Measurements from ENCODE around the gene IGSF21.
"Not testable (repeated sequence)": the region's sequence is repeated elsewhere in the genome, so short reads cannot be mapped to it uniquely, and the experiment has no call there.

IGSF21 gene

GRCh38 chr1:18404460-18404859, 296.9 kb downstream of the IGSF21 start:
- DNase-seq: no peak
- no peak for ATAC-seq

DNA sequence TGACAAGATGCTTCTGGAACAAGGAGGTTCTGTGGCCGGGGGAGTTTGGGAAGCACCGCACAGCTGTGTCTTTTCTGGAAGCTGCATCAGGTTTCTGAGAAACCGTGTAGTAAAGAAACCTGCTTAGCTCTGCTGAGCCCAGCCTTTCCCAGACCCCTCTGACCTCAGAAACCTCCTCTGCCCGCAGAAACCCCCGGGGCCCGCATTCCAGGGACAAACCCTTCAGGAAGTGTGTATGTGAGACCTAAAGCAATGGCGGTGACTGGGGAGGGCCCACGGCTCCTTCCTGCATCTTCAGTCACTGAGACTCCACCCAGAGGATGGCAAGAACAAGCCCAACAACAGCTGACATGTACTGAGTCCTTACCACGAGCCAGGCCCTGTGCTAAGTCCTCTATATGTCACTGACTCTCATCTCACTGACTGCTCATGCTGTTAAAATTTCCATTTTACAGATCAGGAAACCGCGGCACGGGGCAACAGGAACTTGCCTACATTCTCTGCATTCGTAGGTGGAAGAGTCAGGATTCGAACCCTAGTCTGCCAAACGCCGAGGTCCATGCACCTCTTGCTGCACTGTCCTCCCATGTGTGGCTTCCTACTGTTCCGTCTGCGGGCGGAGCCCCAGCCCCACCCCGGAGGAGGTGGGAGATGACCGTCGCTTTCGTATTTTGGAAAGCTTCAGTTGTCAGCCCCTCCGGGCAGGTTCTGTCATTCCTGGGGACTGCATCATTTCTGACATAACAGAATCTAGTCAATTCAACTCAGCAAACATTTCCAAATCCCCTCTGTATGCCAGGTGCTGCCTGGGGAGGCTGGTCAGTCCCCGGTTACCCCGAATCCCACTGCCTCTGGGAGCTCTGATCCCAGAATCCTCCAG, 299.8 kb downstream of the IGSF21 start:
- ATAC-seq (no peak), DNase-seq (no peak)

DNA sequence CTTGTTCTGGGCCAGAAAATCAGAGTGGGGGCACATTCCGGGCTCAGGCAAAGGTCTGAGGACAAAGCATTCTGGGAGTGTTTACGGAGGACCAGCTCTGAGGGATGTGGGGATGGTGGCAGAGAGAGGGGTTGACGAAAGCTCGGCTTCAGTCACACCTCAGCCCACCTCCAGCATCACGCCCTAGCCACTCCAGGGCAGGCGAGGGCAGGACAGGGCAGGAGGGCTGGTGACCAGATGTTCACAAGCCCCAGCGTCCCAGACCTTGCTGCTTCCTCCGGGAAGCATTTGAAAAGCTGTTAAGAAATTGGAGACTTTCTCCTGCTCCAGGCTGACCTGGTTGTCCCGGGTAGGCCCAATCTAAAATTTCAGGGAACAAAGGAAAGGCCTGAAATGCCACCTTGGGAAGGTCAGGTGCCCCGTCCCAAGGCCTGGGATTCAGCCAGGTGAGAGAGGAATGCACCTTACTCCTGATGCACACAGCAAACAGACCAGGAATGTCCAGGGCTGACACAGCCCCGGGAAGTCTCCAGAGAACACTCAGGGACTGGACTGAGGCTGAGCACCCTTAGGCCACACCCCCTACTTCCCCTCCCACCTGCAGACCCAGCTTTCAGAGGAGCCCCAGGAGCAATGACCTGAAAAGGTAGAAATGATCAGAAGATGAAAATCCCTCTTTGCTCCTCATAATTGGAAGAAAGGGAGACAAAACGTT, 301.2 kb downstream of the IGSF21 start:
- ATAC-seq: no peak
- DNase-seq: no peak

- ATAC-seq (no peak), DNase-seq (no peak)
These were observed 302.1 kb downstream of the IGSF21 start for GRCh38 chr1:18409609-18410237.

DNA sequence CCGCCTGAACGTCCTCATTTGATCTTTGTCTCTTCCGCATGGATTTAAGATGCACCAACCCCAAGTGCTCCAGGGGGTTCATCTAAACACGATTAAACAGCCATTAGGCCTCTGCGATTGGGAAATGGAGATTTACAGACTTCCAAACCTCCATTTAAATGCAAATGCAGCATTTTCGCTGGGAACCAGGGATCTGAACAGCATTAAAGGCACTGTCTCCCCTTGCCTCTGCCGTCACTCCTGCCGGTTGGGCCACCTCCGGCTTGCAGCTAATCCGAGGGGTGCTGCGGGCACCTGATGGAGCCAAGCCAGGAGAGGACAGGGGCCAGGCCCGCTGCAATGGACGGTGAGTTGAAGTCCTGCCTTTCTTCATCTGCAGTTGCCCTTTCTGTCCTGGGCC, 302.8 kb downstream of the IGSF21 start:
- ATAC-seq (no peak), DNase-seq (no peak)

DNA sequence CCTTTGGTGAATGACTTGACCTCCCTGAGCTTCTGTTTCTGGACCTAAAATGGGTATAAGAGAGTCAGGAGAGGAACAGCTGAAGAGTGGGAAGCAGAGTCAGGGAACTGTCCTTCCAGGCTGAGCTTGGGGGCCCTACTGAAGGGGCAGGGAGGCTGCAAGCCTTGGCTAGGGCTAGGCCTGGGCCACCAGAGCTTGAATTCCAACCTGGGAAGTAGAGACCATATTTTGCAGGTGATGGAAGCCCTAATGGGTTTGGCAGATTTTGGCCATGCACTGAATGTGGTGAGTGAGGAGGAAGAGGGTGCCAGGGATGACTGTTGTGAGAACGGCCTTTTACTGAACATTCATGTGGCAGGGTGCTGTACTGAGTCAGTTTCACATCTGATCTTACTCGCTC, 303.7 kb downstream of the IGSF21 start:
- ATAC-seq (no peak), DNase-seq (no peak)

GRCh38 chr1:18411820-18412641, 304.4 kb downstream of the IGSF21 start:
- ATAC-seq (no peak), DNase-seq (no peak)

DNA sequence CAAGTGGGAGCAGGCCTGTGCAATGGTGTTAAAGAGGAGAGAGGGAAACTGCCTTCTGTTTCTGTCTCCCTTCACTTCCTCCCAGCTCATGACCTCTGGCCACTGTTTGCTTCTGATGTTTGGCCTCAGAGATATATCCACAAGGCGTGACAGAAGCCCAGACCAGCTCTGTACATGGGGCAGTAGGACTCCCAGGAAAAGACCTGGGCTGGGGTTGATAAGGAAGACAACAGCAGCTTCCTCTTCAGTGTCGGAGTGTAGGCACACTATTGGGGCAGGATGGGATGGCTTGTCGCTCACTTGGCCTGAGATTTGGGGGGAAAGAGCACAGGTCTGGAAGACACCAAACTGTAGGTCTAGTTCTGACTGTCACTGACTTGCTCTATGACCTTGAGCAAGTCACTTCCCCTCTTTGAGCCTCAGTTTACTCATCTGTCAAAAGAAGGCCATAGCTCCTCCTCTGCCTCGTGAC, 305.3 kb downstream of the IGSF21 start:
- DNase-seq (no peak), ATAC-seq (no peak)

GRCh38 chr1:18413541-18414305, 306.1 kb downstream of the IGSF21 start:
- ATAC-seq (no peak), DNase-seq (no peak)

GRCh38 chr1:18414321-18414720, 306.7 kb downstream of the IGSF21 start:
- DNase-seq (no peak), ATAC-seq (no peak)

- no peak for DNase-seq
- ATAC-seq: no peak
These were observed 307.4 kb downstream of the IGSF21 start for GRCh38 chr1:18414872-18415447.

DNA sequence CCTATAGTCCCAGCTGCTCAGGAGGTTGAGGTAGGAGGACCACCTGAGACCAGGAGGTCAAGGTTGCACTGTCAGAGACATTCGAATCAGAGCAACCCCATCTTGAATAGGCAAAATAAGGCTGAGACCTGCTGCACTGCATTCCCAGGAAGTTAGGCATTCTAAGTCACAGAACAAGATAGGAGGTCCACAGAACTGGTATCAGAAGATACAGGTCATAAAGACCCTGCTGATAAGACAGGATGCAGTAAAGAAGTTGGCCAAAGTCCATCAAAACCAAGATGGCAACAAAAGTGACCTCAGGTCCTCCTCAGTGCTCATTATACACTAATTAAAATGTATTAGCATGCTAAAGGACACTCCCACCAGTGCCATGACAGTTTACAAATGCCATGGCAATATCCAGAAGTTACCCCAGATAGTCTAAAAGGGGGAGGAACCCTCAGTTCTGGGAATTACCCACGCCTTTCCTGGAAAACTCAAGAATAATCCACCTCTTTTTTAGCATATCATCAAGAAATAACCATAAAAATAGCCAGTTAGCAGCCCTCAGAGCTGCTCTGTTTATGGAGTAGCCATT, 307.9 kb downstream of the IGSF21 start:
- no peak for DNase-seq
- ATAC-seq: no peak

DNA sequence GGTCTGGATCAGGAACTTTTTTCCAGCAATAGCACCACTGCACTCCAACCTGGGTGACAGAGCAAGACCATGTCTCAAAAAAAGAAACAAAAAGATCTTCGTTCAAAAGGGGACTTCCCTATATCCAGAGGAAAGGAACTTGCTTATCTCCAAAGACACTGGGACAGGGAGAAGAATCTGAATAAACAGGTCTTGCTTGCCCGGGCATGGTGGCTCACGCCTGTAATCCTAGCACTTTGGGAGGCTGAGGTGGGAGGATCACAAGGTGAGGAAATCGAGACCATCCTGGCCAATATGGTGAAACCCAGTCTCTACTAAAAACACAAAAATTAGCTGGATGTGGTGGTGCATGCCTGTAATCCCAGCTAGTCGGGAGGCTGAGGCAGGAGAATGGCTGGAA, 308.5 kb downstream of the IGSF21 start:
- ATAC-seq, DNase-seq: not testable (repeated sequence)

GRCh38 chr1:18417316-18418269, 310.0 kb downstream of the IGSF21 start:
- no peak for ATAC-seq
- no peak for DNase-seq

DNA sequence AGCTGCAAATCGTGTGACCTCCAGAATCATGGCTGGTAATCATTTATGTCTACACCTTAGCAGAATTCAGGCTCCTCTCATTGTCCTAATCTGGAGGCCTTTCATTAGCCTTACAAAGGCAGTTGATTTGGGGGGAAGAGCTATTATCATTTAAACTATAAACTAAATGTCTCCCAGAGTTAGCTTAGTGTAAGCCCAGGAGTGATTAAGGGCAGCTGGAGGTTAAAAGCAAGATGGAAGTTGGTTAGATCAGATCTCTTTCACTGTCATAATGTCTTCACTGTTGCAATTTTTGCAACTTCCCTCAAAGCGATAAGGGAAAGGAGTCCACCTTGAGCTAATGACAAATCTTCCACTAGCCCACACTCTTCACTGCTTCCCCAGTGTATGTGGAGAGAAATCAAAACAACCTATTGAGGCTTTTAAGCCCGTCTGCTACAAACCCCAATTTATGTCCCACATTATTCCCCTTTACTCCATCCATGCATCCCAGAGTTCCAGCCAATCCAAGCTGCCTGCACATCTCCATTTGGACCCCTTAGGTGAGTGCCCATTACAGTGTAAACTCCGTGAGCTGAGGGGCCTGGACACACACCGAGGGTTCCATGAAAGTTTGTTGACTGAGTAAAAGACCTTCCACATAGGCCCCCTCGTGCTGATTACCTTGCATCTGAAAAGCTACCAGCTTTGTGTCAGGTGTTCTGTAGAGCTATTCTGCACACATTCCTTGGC, 311.7 kb downstream of the IGSF21 start:
- ATAC-seq (no peak), DNase-seq (no peak)

DNA sequence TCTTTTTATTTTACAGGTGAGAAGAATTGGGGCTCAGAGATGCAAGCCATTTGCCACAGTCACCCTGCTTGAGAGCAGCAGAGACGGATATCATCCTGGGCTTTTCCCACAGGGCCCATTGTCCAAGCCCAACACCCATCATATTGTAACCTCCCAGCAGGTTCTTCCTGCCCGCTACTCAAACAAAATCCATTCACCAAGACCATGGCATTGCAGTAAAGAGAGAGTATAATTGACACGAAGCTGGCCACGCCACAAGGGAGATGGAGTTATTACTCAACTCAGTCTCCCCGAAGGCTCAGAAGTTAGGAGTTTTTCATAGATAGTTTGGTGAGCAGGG, 312.2 kb downstream of the IGSF21 start:
- DNase-seq (no peak), ATAC-seq (no peak)

- ATAC-seq (no peak), DNase-seq (no peak)
These were observed 314.6 kb downstream of the IGSF21 start for GRCh38 chr1:18422076-18422777.

- no peak for ATAC-seq
- no peak for DNase-seq
These were observed 315.4 kb downstream of the IGSF21 start for GRCh38 chr1:18422954-18423353.
